Measurements from ENCODE around the gene LGALS4.
"Not testable (repeated sequence)": the region's sequence is repeated elsewhere in the genome, so short reads cannot be mapped to it uniquely, and the experiment has no call there.

Gene LGALS4

DNA sequence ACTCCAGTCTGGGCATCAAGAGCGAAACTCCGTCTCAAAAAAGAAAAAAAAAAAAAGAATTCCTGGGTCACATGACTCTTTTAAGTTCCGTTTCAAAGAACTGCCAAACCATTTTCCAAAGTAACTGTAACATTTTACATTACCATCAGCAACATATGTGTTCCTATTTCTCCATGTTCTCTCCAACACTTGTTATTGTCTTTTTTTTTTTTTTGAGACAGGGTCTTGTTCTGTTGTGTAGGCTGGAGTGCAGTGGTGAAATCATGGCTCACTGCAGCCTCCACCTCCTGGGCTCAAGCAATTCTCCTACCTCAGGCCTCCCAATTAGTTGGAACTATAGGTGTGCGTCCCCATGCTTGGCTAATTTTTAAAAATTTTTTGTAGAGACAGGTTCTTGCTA lies 17.2 kb downstream of the LGALS4 start:
- DNase-seq, result no peak

- DNase-seq, result no peak
These were observed 19.1 kb downstream of the LGALS4 start for GRCh38 chr19:38793671-38794070.

GRCh38 chr19:38793177-38793576 lies 19.6 kb downstream of the LGALS4 start:
- no peak for DNase-seq

- peak in 3 of 5 experiments; percentile 8 to 33 (median 22) for DNase-seq
These were observed 20.3 kb downstream of the LGALS4 start for GRCh38 chr19:38792250-38793111.

- not testable (repeated sequence) for DNase-seq
These were observed 21.2 kb downstream of the LGALS4 start for GRCh38 chr19:38791451-38792064.

GRCh38 chr19:38790507-38791403 lies 22.0 kb downstream of the LGALS4 start:
- not testable (repeated sequence) for DNase-seq

- DNase-seq, result no peak
These were observed 24.1 kb downstream of the LGALS4 start, which contains the start of gene LGALS7B for GRCh38 chr19:38788478-38789243. TSS of gene LGALS7B (plus strand) at chr19:38789200. CDS start at chr19:38789227, 27 bp downstream.

DNA sequence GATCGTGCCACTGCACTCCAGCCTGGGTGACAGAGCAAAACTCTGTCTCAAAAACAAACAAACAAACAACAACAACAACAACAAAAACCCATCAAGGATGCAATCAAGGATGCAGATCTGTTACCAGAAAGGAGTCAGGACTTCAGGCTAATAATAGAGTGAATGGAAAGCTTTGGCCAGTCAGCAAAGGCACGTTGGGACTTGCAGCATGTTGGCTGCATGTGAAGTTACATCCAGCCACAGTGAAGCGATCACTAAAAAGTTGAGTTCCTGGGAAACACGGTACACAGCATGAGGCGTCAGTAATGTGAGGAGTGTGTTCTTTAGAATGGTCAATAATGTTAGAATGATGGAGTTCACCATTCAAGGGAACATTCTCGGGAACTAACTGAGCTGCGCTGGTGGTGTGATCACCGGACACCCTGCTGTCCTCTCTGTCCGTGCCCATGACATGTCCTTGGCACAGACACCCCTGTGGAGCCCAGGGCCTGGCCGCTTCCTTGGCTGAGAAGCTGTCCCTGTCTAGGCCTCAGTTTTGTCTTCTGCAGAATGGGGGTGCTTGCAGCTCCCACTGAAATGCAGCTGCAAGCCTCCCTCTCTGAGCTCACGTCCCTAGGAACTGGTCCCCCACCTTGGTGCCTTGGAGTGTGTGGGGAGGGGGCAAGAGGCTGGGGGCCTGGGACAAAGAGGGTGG lies 26.0 kb downstream of the LGALS4 start:
- no peak for DNase-seq

- DNase-seq, result not testable (repeated sequence)
These were observed 26.7 kb downstream of the LGALS4 start for GRCh38 chr19:38786061-38786460.

GRCh38 chr19:38785187-38785699 lies 27.5 kb downstream of the LGALS4 start:
- DNase-seq, result no peak

DNA sequence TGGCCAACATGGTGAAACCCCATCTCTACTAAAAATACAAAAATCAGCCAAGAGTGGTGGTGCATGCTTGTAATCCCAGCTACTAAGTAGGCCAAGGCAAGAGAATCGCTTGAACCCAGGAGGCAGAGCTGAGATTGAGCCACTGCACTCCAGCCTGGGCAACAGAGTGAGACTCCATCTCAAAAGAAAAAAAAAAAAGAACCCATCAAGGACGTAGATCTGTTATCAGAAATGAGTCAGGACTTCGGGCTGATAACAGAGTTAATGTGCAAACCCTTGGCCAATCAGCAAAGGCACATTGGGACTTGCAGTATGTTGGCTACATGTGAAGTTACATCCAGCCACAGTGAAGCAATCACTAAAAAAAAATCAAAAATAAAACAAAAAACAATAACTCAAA lies 28.5 kb downstream of the LGALS4 start:
- peak in 1 of 5 experiments; percentile 17 for DNase-seq

GRCh38 chr19:38782212-38782611 lies 30.5 kb downstream of the LGALS4 start:
- not testable (repeated sequence) for DNase-seq

GRCh38 chr19:38781058-38781457 lies 31.7 kb downstream of the LGALS4 start:
- DNase-seq, result no peak

GRCh38 chr19:38780443-38780842 lies 32.3 kb downstream of the LGALS4 start:
- DNase-seq, result no peak

GRCh38 chr19:38778733-38779132 lies 34.0 kb downstream of the LGALS4 start:
- DNase-seq, result no peak

DNA sequence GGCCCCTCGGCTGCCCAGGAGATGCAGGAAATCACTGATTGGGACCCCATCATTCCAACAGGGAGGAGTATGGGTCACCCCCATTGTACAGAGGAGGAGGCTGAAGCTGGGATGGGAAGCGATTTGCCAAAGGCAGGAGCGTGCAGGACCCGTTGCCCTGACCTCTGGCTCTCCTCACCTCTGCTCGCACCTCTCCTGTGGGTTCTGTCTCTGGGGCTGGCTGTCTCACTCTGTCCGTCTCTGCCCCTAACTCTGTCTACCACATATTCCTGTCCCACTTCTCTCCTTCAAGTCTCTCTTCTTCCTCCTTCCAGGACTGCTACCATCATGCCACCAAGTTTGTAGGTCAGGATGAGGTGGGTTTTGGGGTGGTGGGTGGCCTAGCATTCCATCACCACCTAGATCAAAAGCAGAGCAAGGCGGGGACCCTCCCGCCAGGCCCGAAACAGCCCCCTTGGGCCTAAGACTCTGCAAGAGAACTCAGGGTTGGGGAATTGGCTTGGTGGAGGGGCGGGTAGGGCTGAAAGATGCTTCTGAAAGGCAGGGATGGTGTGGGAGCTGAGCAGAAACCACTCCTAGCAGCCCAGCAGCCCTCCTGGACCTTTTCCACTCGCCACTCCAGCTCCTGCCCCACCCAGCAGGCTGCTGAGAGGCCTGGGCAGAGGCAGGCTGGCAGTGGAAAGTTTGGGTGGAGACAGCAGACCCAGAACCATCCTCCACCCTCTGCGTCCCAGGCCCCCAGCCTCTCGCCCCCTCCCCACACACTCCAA lies 38.4 kb downstream of the LGALS4 start:
- no peak for DNase-seq

DNA sequence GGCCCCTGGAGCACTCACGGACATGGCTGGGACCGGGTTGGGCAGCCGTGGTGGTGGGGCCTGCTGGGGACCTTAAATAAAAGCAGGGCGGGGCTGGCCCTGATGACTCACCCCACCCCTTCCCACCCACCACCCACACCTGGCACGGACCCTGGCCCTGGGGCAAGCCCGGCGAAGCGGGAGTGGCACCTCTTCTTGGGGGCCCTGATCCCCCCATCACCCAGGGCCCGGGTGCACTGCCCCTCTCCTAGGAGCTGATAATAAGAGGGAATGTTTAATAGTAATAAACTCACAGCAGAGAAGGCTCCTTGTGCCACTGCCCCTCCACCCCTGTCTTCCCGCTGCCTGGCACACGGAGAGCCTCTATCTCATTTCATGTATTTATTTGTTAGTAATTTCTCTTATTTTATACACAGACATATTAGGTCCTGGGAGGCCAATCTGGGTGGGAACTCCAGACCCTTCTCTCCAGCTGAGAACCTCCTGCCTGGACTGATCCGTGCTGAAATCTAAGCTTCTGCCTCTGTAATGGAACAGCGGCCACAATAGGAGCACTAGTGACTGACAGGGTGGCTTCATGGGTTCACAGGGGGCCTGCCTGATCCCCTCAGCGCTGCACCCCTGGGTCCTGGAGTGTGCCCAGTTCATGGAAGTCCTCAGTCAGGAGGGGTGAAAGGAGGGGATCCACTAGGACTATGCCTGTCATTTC lies 39.1 kb downstream of the LGALS4 start, which contains the start of gene LGALS7:
Gene LGALS7 (minus strand): TSS at position 49 of the 709 bp plus-strand sequence. CDS start 25 bp downstream, at position 24.
- DNase-seq, result no peak

DNA sequence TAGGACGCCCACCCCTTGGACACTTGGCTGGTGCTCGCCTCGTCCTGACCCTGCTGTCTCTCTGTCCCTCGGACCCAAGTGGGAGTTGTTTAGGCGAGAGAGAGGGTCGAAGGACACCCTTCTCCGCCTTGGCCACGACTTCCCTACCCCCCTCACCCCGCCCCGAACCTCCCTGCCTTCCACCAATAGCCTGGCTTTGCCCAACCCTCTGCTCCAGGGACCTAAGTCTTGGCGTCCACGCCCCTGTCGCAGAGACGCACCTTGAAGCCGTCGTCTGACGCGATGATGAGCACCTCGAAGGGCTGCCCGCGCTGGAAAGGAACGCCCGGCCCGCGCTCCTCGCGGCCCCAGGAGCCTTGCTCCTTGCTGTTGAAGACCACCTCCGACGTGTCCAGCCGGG lies 41.2 kb downstream of the LGALS4 start:
- not testable (repeated sequence) for DNase-seq

DNA sequence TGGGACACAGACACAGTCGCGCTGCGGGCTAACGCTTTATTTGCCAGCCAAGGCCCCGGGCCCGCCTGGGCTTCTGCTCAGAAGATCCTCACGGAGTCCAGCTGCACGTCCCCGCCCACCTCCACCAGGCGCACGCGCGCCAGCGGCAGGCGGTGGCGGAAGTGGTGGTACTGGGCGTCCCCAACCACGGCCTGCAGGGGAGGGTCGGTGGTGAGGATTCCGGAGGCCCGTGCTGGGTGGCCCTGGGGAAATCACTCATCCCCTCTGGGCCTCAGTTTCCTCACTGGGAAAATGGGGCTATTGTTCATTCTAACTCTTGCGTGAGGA lies 41.8 kb downstream of the LGALS4 start:
- DNase-seq, result not testable (repeated sequence)
